OCI-LY3 (cell line): Measurements from ENCODE around the gene SLAMF6.

Source experiments
- CTCF ChIP-seq: fragments of 200-600, 300-600 bp; sonication (generic); IDR thresholded peaks from 2 replicates; pipeline ENCODE4 v1.5.1; 2014; ENCODE audit warnings: antibody characterized with exemption, low read length, low read depth
- EZH2phosphoT487 ChIP-seq: fragments of 200-600 bp; shearing (Covaris generic); IDR thresholded peaks from 2 replicates; pipeline ENCODE4 v1.6.1; 2018; ENCODE audit warnings: antibody characterized with exemption, mixed run types, low read depth

GRCh38 chr1:160503087-160503486 is 20.0 kb downstream of the SLAMF6 start:
- TF ChIP-seq CTCF (no peak), EZH2phosphoT487 (no peak)
